Fibroblast of lung (primary cell): ENCODE results near the gene THUMPD2. TPM values are rescaled to one million over a fixed set of nuclear protein-coding genes. Genes with fewer than 3 reads are reported as not detected.
A peak's percentile ranks its signal among the peaks of the same experiment; 100 is the strongest.

Experiments
- DNase-seq, 2 donors: peaks; one replicate each; pipeline versions ENCODE4 v3.0.0 to v3.0.0-alpha.2; 2010; ENCODE audit warnings: low read depth in 2 of 2
- H2AFZ ChIP-seq: 2 replicates; pipeline ENCODE4 v1.5.1; 2012; ENCODE audit warnings: low read length, control low read depth, inconsistent platforms
- H3K27ac ChIP-seq: 2 replicates; pipeline ENCODE4 v1.5.1; 2011; ENCODE audit warnings: low read length, control low read depth; ENCODE audit not compliant: insufficient read depth
- H3K27me3 ChIP-seq: 2 replicates; pipeline ENCODE4 v1.5.1; 2011; ENCODE audit warnings: mild to moderate bottlenecking, low read length; ENCODE audit not compliant: control insufficient read depth, insufficient read depth
- H3K36me3 ChIP-seq: 2 replicates; pipeline ENCODE4 v1.5.1; 2011; ENCODE audit warnings: low read length; ENCODE audit not compliant: control insufficient read depth, insufficient read depth
- H3K4me1 ChIP-seq: 2 replicates; pipeline ENCODE4 v1.5.1; 2011; ENCODE audit warnings: low read length; ENCODE audit not compliant: control insufficient read depth, insufficient read depth; ENCODE audit errors: extremely low read depth
- H3K4me2 ChIP-seq: 2 replicates; pipeline ENCODE4 v1.5.1; 2011; ENCODE audit warnings: low read length, control low read depth; ENCODE audit not compliant: insufficient read depth; ENCODE audit errors: extremely low read depth
- H3K4me3 ChIP-seq, 4 experiments: fragments of 200-600 bp in 1 of 4; sonication (generic) in 1 of 4; replicated peaks in 1 of 4; 2 replicates each; pipeline ENCODE4 v1.5.1; 2011 to 2016; ENCODE audit warnings: low read length in 4 of 4, low read depth in 3 of 4, mild to moderate bottlenecking in 3 of 4, control low read depth in 2 of 4, inconsistent platforms in 1 of 4, mixed read lengths in 1 of 4; ENCODE audit not compliant: insufficient read depth in 1 of 4; ENCODE audit errors: control extremely low read depth in 1 of 4
- H3K79me2 ChIP-seq: 2 replicates; pipeline ENCODE4 v1.5.1; 2012; ENCODE audit warnings: mild to moderate bottlenecking, low read length, inconsistent platforms; ENCODE audit not compliant: control insufficient read depth, insufficient read depth
- H3K9ac ChIP-seq: 2 replicates; pipeline ENCODE4 v1.5.1; 2011; ENCODE audit warnings: mild to moderate bottlenecking, low read length, control low read depth; ENCODE audit not compliant: insufficient read depth
- H3K9me3 ChIP-seq: 2 replicates; pipeline ENCODE4 v1.5.1; 2012; ENCODE audit warnings: low read depth, low read length; ENCODE audit not compliant: control insufficient read depth, insufficient read depth
- H4K20me1 ChIP-seq: 2 replicates; pipeline ENCODE4 v1.5.1; 2011; ENCODE audit warnings: low read length; ENCODE audit not compliant: control insufficient read depth, insufficient read depth; ENCODE audit errors: extremely low read depth
- EZH2 ChIP-seq: IDR thresholded peaks from 2 replicates; pipeline ENCODE4 v1.5.1; 2012; ENCODE audit warnings: low read length, control low read depth, mild to moderate bottlenecking; ENCODE audit errors: missing control alignments
- polyA plus RNA-seq, 2 donors: library from polyadenylated mRNA; depleted of rRNA in 1 of 2; stranded (reverse) in 1 of 2; unstranded in 1 of 2; fragments of >200 nt; gene quantifications; 2 replicates each; pipeline ENCODE4 v1.2.1, GENCODE V29; 2011 to 2012; ENCODE audit warnings: missing spikeins in 1 of 2
- total RNA-seq: library from RNA; depleted of rRNA; stranded (reverse); fragments of >200 nt; gene quantifications from 2 replicates; pipeline ENCODE4 v1.2.1, GENCODE V29; 2014
- TF ChIP-seq, protein P1 (sequence below), 2 donors: IDR thresholded peaks in 1 of 2; conservative IDR thresholded peaks in 1 of 2; 1 replicate in 1 of 2; 2 replicates in 1 of 2; pipeline ENCODE4 v1.5.1; 2011 to 2012; ENCODE audit warnings: low read length in 2 of 2, control low read depth in 1 of 2, inconsistent platforms in 1 of 2, low read depth in 1 of 2, mild to moderate bottlenecking in 1 of 2

THUMPD2 gene
- total and polyA plus RNA-seq, 2 donors (not counting 1 experiment from before 2014, with no cell fraction given): 8.1 to 10.2 TPM

DNA sequence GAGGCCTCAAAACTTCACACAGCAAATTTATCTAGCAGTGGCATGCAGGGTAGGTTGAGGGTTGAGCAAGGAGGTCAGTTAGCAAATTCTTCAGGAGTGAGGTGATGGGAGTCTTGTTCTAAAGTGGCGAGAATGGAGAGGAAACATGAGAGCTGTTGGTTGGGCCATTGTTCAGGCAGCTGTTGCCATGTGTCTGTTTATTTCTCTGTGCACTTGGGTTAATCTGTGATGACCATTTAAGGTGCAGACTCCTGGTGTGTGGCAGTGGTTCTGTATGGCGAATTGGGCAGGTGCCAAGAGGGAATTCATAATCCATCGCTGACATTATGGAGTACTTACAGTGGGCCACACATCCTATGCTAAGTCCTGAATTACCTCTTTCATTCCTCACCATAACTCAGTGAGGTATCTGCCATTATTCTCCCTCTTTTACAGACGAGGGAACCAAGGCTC, 82.9 kb downstream of the THUMPD2 start:
- Histone ChIP-seq H3K9me3 (no peaks in the 10 kb centered on the region), H3K79me2 (no peaks in the 10 kb centered on the region), H3K9ac (no peak overlapping the region), H3K27ac (peak overlapping the region; percentile 8), H3K4me1 (peaks cover 3% of the 10 kb centered on the region), H3K4me3 (no peak overlapping the region), H3K4me2 (no peak overlapping the region), H3K36me3 (no peaks in the 10 kb centered on the region), H4K20me1 (no peaks in the 10 kb centered on the region), H3K27me3 (no peaks in the 10 kb centered on the region), H2AFZ (no peak overlapping the region)
- DNase-seq: peak; percentile 85 to 95
- TF ChIP-seq, protein P1, sequence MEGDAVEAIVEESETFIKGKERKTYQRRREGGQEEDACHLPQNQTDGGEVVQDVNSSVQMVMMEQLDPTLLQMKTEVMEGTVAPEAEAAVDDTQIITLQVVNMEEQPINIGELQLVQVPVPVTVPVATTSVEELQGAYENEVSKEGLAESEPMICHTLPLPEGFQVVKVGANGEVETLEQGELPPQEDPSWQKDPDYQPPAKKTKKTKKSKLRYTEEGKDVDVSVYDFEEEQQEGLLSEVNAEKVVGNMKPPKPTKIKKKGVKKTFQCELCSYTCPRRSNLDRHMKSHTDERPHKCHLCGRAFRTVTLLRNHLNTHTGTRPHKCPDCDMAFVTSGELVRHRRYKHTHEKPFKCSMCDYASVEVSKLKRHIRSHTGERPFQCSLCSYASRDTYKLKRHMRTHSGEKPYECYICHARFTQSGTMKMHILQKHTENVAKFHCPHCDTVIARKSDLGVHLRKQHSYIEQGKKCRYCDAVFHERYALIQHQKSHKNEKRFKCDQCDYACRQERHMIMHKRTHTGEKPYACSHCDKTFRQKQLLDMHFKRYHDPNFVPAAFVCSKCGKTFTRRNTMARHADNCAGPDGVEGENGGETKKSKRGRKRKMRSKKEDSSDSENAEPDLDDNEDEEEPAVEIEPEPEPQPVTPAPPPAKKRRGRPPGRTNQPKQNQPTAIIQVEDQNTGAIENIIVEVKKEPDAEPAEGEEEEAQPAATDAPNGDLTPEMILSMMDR (conservative IDR thresholded peaks at IDR 0.05 in 1 of 2, IDR thresholded peaks at IDR 0.05 in 1 of 2; ENCODE audit: low read depth in 1 of 2, low read length in 2 of 2): no peak
- no peak for TF ChIP-seq EZH2

DNA sequence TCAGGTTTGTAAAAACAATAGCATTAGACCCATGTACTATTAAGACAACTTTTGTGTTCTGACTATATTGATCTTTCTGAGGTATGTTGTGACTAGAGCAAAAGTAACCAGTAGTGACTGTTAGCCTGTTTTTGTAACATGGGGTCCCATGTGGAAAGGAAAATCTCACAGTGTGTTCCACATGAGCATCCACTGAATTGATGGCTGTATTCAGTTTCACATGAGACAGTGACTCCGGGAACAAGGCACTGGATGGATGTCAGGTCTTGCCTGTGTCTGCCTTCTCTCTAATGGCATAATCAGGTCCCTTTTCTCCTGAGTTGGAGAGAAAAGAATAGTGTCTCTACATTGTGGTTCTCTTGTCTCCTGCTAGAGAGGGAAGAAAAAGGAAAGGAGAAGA, 85.8 kb downstream of the THUMPD2 start:
- peaks cover 3% of the 10 kb centered on the region for H3K4me1 ChIP-seq
- no peaks in the 10 kb centered on the region for H3K79me2 ChIP-seq
- no peak for DNase-seq
- H3K4me2 ChIP-seq: no peak overlapping the region
- TF ChIP-seq EZH2: no peak
- no peak overlapping the region for H3K4me3 ChIP-seq
- H3K36me3 ChIP-seq: no peaks in the 10 kb centered on the region
- no peaks in the 10 kb centered on the region for H3K27me3 ChIP-seq
- H3K27ac ChIP-seq: no peak overlapping the region
- no peak overlapping the region for H3K9ac ChIP-seq
- H4K20me1 ChIP-seq: no peaks in the 10 kb centered on the region
- H3K9me3 ChIP-seq: no peaks in the 10 kb centered on the region
- no peak overlapping the region for H2AFZ ChIP-seq

DNA sequence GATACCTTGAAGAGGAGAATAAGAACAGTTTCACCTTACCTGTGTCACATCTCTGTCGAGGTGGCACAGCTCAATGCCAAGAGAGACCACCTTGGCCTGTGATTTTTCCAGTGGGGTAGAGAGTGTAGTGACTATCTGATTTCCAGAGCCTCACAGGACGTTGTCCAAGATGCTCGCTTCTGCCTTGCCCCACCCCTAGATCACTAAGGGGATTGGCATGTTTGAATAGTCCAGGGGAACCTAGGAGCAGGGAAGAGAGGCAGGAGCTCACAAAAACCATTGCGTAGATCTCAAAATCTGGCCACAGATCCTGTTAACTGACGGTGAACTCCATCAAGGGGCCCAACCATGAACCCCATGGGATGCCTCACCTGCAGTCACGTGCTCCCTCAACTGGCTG, 89.2 kb downstream of the THUMPD2 start:
- no peak overlapping the region for H3K4me2 ChIP-seq
- H3K9me3 ChIP-seq: no peaks in the 10 kb centered on the region
- TF ChIP-seq EZH2: no peak
- TF ChIP-seq, protein P1 (conservative IDR thresholded peaks at IDR 0.05 in 1 of 2, IDR thresholded peaks at IDR 0.05 in 1 of 2; ENCODE audit: low read depth in 1 of 2, low read length in 2 of 2): no peak
- H3K79me2 ChIP-seq: no peaks in the 10 kb centered on the region
- H3K36me3 ChIP-seq: no peaks in the 10 kb centered on the region
- H2AFZ ChIP-seq: no peak overlapping the region
- DNase-seq: no peak
- H4K20me1 ChIP-seq: no peaks in the 10 kb centered on the region
- H3K27me3 ChIP-seq: no peaks in the 10 kb centered on the region
- H3K9ac ChIP-seq: no peak overlapping the region
- no peaks in the 10 kb centered on the region for H3K4me1 ChIP-seq
- H3K27ac ChIP-seq: no peak overlapping the region
- no peak overlapping the region for H3K4me3 ChIP-seq
